ENCODE data around the gene TOMM20.

The TOMM20 gene

GRCh38 chr1:235133086-235133485 is 4.4 kb upstream of the TOMM20 start:
- no peak for DNase-seq

- no peak for DNase-seq
Observed at GRCh38 chr1:235131961-235132360, 3.3 kb upstream of the TOMM20 start.

- no peak for DNase-seq
Observed at GRCh38 chr1:235130766-235131270, 2.2 kb upstream of the TOMM20 start.

GRCh38 chr1:235129774-235130570 is 1.3 kb upstream of the TOMM20 start:
- no peak for DNase-seq

- no peak for DNase-seq
Observed at GRCh38 chr1:235127732-235128455, 743 bp downstream of the TOMM20 start.

- DNase-seq: peak in 1 of 2 experiments; percentile 7
Observed at GRCh38 chr1:235127203-235127602, 1.4 kb downstream of the TOMM20 start.

GRCh38 chr1:235124665-235125064 is 4.0 kb downstream of the TOMM20 start:
- no peak for DNase-seq

- DNase-seq: no peak
Observed at GRCh38 chr1:235124111-235124510, 4.5 kb downstream of the TOMM20 start.

GRCh38 chr1:235122348-235122747 is 6.3 kb downstream of the TOMM20 start:
- no peak for DNase-seq

GRCh38 chr1:235113183-235113917 is 15.3 kb downstream of the TOMM20 start:
- no peak for DNase-seq

GRCh38 chr1:235112297-235113182 is 16.1 kb downstream of the TOMM20 start:
- no peak for DNase-seq

GRCh38 chr1:235111107-235111506 is 17.5 kb downstream of the TOMM20 start:
- no peak for DNase-seq

GRCh38 chr1:235108876-235109275 is 19.8 kb downstream of the TOMM20 start:
- DNase-seq: no peak

GRCh38 chr1:235108185-235108593 is 20.4 kb downstream of the TOMM20 start:
- no peak for DNase-seq

GRCh38 chr1:235107368-235108184 is 21.1 kb downstream of the TOMM20 start:
- no peak for DNase-seq

- no peak for DNase-seq
Observed at GRCh38 chr1:235106457-235106856, 22.2 kb downstream of the TOMM20 start.

GRCh38 chr1:235105051-235106043 is 23.3 kb downstream of the TOMM20 start:
- DNase-seq: no peak

- no peak for DNase-seq
Observed at GRCh38 chr1:235102993-235103411, 25.6 kb downstream of the TOMM20 start.

- no peak for DNase-seq
Observed at GRCh38 chr1:235102259-235102582, 26.4 kb downstream of the TOMM20 start.

GRCh38 chr1:235101558-235102258 is 26.9 kb downstream of the TOMM20 start:
- no peak for DNase-seq
